ENCODE data around the gene NFILZ. TPM values are rescaled to one million over a fixed set of nuclear protein-coding genes. Genes with fewer than 3 reads are reported as not detected.

Gene NFILZ
- polyA plus RNA-seq, 3 donors: not detected

GRCh38 chr19:8596168-8596567, 34.3 kb upstream of the NFILZ start:
- peaks cover 4 to 28% of the 10 kb centered on the region in 2 donors for H3K27me3 ChIP-seq (ENCODE audit: control insufficient read depth in 2 of 2, insufficient read depth in 2 of 2, low read length in 2 of 2)
- no peaks in the 10 kb centered on the region for H3K79me2 ChIP-seq (ENCODE audit: insufficient read depth, low read length)
- H2AFZ ChIP-seq (ENCODE audit: insufficient read depth, low read depth, low read length, poor library complexity, severe bottlenecking): no peak overlapping the region
- H3K9ac ChIP-seq (ENCODE audit: insufficient read depth, low read length, poor library complexity, severe bottlenecking): no peak overlapping the region
- peaks cover 15% of the 10 kb centered on the region for H3K4me1 Mint-ChIP-seq
- intact Hi-C loops (cut with micrococcal nuclease): no loop called here
- 86% methylated on average over 16 of the region's 23 CpGs for WGBS (ENCODE audit: insufficient coverage)
- no peaks in the 10 kb centered on the region for H3K36me3 ChIP-seq (replicated peaks in 1 of 2; ENCODE audit: control insufficient read depth in 1 of 2, insufficient read depth in 2 of 2, low read length in 2 of 2)
- H3K27me3 Mint-ChIP-seq (ENCODE audit: low read depth in 3 of 3): peaks cover 24 to 30% (median 26%) of the 10 kb centered on the region in 3 donors
- H4K20me1 ChIP-seq (ENCODE audit: insufficient read depth, low read length): no peaks in the 10 kb centered on the region
- H3K36me3 Mint-ChIP-seq: peaks cover 4 to 10% of the 10 kb centered on the region in 2 donors
- no peak overlapping the region for H3K4me2 ChIP-seq (replicated peaks; ENCODE audit: extremely low read depth, low read length, poor library complexity, severe bottlenecking)
- H3K9me3 ChIP-seq (replicated peaks in 1 of 2; ENCODE audit: control insufficient read depth in 1 of 2, insufficient read depth in 1 of 2, low read length in 2 of 2): peaks cover 26 to 43% of the 10 kb centered on the region in 2 donors
- H3K4me3 Mint-ChIP-seq: no peak overlapping the region
- H3K9me3 Mint-ChIP-seq: peaks cover 22 to 39% (median 34%) of the 10 kb centered on the region in 7 donors
- no peak overlapping the region for H3K27ac ChIP-seq (ENCODE audit: low read depth in 1 of 2, low read length in 2 of 2)
- DNase-seq: no peak
- no peak overlapping the region for H3K27ac Mint-ChIP-seq
- H3K4me1 ChIP-seq (ENCODE audit: control insufficient read depth in 1 of 2, insufficient read depth in 2 of 2, low read length in 2 of 2): peaks cover 15% of the 10 kb centered on the region in 2 donors
- H3K4me3 ChIP-seq (replicated peaks in 1 of 3; ENCODE audit: low read depth in 2 of 3, low read length in 3 of 3): no peak overlapping the region
- no peak for TF ChIP-seq CTCF (IDR thresholded peaks at IDR 0.05)

DNA sequence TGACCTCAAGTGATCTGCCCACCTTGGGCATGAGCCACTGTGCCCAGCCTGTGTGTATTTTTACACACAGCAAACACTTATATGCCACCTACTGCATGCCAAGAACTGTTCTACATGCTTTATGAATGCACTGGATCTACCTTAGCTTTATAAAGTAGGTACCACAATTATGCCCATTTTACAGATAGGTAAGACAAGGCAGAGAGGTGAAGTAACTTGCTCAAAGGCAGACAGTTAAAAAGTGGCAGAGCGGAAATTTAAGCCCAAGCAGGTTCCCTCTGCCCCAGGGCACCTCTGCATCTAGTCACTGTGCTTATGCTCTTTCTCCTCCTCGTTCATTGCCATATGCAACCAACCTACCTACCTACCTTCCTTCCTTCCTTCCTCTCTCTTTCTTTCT, 30.4 kb upstream of the NFILZ start:
- no peaks in the 10 kb centered on the region for H3K36me3 Mint-ChIP-seq

More for the DNA sequence above, 30.4 kb upstream of the NFILZ start:
- DNase-seq: no peak
- Histone ChIP-seq H4K20me1 (ENCODE audit: insufficient read depth, low read length) (no peaks in the 10 kb centered on the region), H3K4me2 (replicated peaks; ENCODE audit: extremely low read depth, low read length, poor library complexity, severe bottlenecking) (no peak overlapping the region), H3K27me3 (ENCODE audit: control insufficient read depth in 2 of 2, insufficient read depth in 2 of 2, low read length in 2 of 2) (no peaks in the 10 kb centered on the region), H3K4me1 (ENCODE audit: control insufficient read depth in 1 of 2, insufficient read depth in 2 of 2, low read length in 2 of 2) (no peaks in the 10 kb centered on the region), H3K36me3 (replicated peaks in 1 of 2; ENCODE audit: control insufficient read depth in 1 of 2, insufficient read depth in 2 of 2, low read length in 2 of 2) (no peaks in the 10 kb centered on the region), H3K9ac (ENCODE audit: insufficient read depth, low read length, poor library complexity, severe bottlenecking) (no peak overlapping the region), H3K9me3 (replicated peaks in 1 of 2; ENCODE audit: control insufficient read depth in 1 of 2, insufficient read depth in 1 of 2, low read length in 2 of 2) (peaks cover 6 to 32% of the 10 kb centered on the region in 2 donors), H2AFZ (ENCODE audit: insufficient read depth, low read depth, low read length, poor library complexity, severe bottlenecking) (no peak overlapping the region), H3K79me2 (ENCODE audit: insufficient read depth, low read length) (no peaks in the 10 kb centered on the region), H3K4me3 (replicated peaks in 1 of 3; ENCODE audit: low read depth in 2 of 3, low read length in 3 of 3) (no peak overlapping the region), H3K27ac (ENCODE audit: low read depth in 1 of 2, low read length in 2 of 2) (no peak overlapping the region)
- Mint-ChIP-seq H3K4me1 (no peaks in the 10 kb centered on the region), H3K4me3 (no peak overlapping the region), H3K27ac (peak overlapping the region in 1 of 7 donors; percentile 24), H3K9me3 (peaks cover 8 to 29% (median 18%) of the 10 kb centered on the region in 7 donors), H3K27me3 (ENCODE audit: low read depth in 3 of 3) (peaks cover 3 to 6% (median 6%) of the 10 kb centered on the region in 3 donors)
- intact Hi-C loops (cut with micrococcal nuclease): no loop called here
- WGBS (ENCODE audit: insufficient coverage): 100% methylated on average over 1 of the region's 2 CpGs
- no peak for TF ChIP-seq CTCF (IDR thresholded peaks at IDR 0.05)
